ENCODE measurements around the gene DENND1A.
"Not testable (repeated sequence)": the region's sequence is repeated elsewhere in the genome, so short reads cannot be mapped to it uniquely, and the experiment has no call there.

The DENND1A gene

DNA sequence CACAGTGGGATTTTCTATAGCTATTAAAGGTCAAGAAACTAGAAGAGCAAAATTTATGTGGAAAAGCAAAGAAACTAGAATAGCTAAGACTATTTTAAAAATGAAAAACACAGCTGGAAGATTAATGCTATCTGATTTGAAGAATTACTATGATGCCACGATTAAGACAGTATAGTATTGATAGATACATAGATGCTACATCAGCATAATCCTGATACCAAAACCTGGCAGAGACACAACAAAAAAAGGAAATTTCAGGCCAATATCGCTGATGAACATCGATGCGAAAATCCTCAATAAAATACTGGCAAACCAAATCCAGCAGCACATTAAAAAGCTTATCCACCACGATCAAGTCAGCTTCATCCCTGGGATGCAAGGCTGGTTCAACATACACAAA is 201.4 kb downstream of the DENND1A start:
- DNase-seq (ENCODE audit: low read depth in 2 of 2) = not testable (repeated sequence)

GRCh38 chr9:123727332-123727731 is 202.6 kb downstream of the DENND1A start:
- no peak for DNase-seq (ENCODE audit: low read depth in 2 of 2)

DNA sequence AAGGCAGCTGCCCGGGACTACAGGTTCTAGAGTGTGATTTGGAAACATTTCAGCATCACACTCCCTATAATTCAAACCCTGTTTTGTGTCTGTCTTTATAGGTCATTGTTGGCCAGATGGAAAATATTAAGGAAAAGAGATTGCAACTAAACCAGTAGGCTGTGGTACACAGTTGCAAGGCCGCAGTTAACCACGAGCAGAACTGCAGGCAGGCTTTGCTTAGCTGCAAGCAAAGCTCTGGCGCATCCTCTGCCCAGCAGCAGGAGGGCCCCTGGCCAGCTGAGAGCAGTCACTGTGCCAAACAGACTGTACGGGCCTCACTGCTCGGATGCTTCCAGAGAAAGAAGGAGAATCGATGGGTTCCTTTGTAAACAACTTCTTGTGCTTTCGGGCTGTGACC is 204.5 kb downstream of the DENND1A start:
- no peak for DNase-seq (ENCODE audit: low read depth in 2 of 2)

- no peak for DNase-seq (ENCODE audit: low read depth in 2 of 2)
Measured at GRCh38 chr9:123724211-123724796, 205.6 kb downstream of the DENND1A start.

DNA sequence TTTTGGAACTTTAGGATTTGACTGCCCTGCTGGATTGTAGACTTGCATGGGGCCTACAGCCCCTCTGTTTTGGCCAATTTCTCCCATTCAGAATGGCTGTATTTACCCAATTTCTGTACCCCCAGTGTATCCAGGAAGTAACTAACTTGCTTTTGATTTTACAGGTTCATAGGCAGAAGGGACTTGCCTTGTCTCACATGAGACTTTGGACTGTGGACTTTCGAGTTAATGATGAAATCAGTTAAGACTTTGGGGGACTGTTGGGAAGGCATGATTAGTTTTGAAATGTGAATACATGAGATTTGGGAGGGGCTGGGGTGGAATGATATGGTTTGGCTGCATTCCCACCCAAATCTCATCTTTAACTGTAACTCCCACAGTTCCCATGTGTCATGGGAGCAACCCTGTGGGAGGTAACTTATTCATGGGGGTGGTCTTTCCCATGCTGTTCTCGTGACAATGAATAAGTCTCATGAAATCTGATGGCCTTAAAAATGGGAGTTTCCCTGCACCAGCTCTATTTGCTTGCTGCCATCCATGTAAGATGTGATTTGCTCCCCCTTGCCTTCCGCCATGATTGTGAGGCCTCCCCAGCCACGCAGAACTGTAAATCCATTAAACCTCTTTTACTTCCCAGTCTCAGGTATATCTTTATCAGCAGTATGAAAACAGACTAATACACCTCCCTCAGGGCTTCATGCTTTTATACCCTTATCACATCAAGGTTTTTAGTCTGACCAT is 206.6 kb downstream of the DENND1A start:
- no peak for DNase-seq (ENCODE audit: low read depth in 2 of 2)

- no peak for DNase-seq (ENCODE audit: low read depth in 2 of 2)
Measured at GRCh38 chr9:123722378-123722777, 207.5 kb downstream of the DENND1A start.

DNA sequence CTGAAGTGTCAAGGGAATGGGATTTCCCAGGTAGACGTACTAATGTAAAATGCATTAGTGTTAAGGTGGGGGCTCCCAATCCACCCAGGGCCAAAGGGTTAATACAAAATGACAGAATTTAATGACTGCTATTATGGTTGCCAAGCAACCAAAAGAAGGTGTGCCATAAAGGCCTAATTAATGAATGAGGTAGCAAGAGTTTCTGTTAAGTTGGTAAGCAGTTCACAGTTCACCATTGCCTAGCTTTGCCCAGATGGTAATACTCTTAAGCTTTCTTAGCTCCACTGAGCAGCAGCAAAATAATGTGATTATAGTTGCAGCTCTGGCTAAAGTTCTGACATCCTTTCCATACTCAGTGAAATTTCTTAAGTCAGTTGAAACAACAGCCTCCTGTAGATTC is 211.7 kb downstream of the DENND1A start:
- DNase-seq (ENCODE audit: low read depth in 2 of 2) = no peak

DNA sequence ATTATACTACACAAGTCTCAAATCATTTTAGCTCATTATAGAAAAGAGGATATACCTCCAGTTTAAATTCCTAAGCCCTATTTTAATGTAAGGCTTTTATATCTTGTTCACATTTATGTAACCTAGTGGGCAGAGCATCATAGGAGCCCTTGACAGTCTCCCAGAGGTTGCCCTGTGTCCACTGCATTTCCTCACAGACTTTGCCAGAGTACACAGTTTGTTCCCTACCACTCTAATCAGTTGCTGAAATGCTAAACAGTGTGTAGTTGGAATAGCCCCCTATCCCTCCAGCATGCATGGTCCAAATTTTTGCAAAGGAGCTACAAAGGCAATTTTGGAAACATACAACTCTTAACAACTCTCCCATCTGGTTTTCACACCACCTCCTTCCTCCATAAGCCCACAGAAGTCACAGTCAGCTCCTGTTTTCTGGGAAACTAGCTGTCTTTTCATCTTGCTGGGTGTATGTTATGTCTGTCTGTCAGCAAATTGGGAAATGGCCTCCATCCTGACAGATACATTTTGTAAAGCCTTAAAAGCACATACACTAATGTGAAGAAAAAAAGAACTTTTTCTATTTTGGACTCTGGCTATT is 212.2 kb downstream of the DENND1A start:
- DNase-seq (ENCODE audit: low read depth in 2 of 2) = no peak

GRCh38 chr9:123716339-123716945 is 213.5 kb downstream of the DENND1A start:
- no peak for DNase-seq (ENCODE audit: low read depth in 2 of 2)

GRCh38 chr9:123715258-123715657 is 214.7 kb downstream of the DENND1A start:
- DNase-seq (ENCODE audit: low read depth in 2 of 2) = no peak

- no peak for DNase-seq (ENCODE audit: low read depth in 2 of 2)
Measured at GRCh38 chr9:123713282-123713681, 216.6 kb downstream of the DENND1A start.

DNA sequence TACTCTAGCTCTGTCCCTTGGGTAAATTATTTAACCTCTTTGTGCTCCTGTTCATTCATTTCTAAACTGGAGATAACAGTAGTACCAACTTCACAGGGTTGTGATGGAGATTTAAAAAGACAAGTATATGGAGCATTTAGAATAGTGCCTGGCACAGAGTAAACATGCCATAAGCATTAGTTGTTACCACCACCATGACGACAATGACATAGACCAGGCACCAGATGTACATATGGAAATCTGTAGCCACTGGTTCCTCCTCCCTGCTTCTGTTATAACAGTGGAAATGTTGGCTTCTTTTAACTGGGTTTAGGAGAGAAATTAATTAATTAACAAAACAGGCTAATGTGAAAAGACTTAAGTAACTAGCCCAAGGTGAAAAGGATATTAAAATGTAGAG is 217.5 kb downstream of the DENND1A start:
- no peak for DNase-seq (ENCODE audit: low read depth in 2 of 2)

DNA sequence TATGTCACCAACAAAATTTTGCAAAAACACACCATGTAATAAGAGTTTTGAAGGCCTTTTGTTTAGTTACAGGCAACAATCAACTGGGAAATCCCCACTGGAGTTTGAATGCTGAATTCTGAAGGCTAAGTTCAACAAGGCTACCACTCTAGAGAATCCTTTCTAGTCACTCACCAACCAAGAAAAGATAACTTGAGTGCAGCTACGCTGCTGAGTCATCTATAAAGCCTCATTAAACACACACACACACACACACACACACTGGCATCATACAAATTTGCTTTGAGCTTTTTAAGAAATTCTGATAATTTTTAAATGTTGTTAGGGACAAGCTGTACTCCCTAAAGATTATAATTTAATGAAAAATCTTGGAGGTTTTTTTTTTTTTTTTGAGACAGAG is 219.6 kb downstream of the DENND1A start:
- no peak for DNase-seq (ENCODE audit: low read depth in 2 of 2)

DNA sequence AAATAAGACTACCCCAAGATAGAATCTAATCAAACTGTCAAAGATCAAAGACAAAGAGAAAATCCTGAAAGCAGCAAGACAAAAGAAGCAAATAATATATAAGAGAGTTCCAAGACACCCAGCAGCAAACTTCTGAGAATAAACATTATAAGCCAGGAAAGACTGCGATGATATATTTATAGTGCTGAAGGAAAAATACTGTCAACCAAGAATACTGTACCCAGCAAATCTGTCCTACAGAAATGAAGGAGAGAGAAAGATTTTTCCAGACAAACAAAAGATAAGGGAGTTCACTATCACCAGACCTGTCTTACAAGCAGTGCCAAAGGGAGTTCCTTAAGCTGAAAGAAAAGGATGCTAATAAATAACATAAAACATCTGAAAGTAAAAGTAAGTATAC is 227.4 kb downstream of the DENND1A start:
- no peak for DNase-seq (ENCODE audit: low read depth in 2 of 2)

- DNase-seq (ENCODE audit: low read depth in 2 of 2) = no peak
Measured at GRCh38 chr9:123697686-123698085, 232.2 kb downstream of the DENND1A start.

DNA sequence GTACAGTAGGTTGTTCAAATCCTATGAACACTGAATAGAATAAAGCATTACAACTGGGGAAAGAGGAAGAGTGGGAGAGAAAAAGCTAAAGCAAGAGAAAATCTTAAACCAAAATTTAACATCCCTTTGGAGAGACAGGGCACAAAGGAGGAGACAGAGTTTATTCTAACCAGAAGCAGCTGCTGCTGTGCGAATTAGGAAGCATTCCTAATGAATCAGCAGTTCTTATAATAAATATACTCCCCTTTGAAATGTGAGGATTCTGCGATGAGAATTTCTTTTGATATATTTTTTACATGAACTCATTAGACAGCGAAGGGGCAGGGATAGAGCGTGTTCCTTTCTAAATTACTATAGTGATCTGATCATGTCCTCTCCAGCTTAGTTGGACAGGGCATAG is 233.4 kb downstream of the DENND1A start:
- no peak for DNase-seq (ENCODE audit: low read depth in 2 of 2)

GRCh38 chr9:123695386-123695785 is 234.5 kb downstream of the DENND1A start:
- DNase-seq (ENCODE audit: low read depth in 2 of 2) = no peak

DNA sequence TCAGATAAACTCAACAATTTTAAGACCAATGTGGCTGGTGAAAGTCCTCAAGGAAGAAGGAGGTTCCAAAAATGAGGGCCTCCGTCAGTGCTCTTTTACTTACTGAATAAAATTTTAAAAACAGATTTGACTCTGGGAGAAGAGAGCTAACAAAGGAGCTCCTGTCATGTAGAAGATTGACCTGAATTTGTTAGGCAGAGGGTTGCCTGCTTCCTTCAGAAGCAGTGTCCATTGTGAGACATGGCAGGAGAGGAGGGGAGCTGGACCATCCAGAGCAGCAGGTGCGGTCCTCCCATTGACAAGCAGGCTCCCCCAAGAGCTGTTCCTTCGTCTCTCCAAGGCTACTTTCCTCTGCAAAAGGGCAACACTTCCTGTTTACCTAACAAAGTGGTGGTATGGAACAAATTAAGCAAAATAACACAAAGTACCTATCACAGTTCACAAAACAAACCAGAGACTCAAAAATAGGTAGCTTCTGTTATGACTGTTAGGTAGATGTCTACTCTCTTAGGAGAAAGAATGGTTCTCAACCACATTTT is 238.1 kb downstream of the DENND1A start:
- no peak for DNase-seq (ENCODE audit: low read depth in 2 of 2)

GRCh38 chr9:123689701-123690428 is 240.1 kb downstream of the DENND1A start:
- no peak for DNase-seq (ENCODE audit: low read depth in 2 of 2)

DNA sequence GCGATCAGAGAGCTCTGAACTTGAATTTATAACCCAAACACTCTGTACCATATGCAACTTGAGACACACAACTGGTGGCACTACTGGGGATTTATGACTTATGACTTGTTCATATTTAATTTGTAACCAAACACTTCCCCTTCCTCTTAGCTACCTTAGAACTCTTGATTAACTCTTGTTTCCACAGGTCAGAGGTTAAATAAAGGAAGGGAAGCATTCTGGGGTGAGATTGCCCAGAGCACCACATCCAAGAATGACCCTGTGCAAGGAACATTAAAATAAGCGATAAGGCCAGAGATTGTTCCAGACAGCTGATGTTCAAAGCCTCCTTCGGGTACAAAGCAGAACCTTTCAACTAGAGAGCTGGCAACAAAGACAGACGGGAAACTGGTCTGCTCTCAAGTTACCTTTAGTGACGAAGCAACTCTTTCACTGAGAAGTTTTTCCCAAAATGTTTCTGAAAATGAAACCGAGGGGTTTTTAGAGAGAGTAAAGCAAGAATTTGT is 242.6 kb downstream of the DENND1A start:
- DNase-seq (ENCODE audit: low read depth in 2 of 2) = no peak

DNA sequence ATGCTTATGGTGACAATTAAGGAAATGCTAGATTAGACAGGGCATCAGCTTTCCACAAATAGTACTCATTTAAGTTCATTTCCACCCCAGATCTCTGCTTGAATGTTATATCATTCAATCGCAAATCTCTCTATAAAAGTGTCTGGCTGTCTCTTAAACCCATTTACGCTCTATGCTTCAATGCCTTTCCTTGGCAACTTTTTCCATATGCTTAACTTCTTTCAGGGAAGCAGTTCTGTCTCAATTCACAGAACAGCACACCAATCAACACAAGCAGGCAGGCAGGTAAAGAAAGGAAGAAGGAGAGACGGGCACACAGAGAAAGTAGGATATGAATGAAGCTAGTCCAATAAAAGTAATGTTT is 243.1 kb downstream of the DENND1A start:
- DNase-seq (ENCODE audit: low read depth in 2 of 2) = no peak
